LHCN-M2 (cell line): ENCODE data around the gene BUB1B. TPM values are rescaled to one million over a fixed set of nuclear protein-coding genes. Genes with fewer than 3 reads are reported as not detected.
"Not testable (repeated sequence)": the region's sequence is repeated elsewhere in the genome, so short reads cannot be mapped to it uniquely, and the experiment has no call there.

ENCODE experiments used
- DNase-seq: peaks from one replicate; pipeline ENCODE4 v3.0.0-alpha.2; 2012; ENCODE audit warnings: low read depth
- polyA plus RNA-seq: library from polyadenylated mRNA; unstranded; fragments of >200 nt; gene quantifications from one replicate; pipeline ENCODE4 v1.2.1, GENCODE V29; 2012; ENCODE audit warnings: missing spikeins
- total RNA-seq: library from RNA; depleted of rRNA; stranded (reverse); fragments of >200 nt; gene quantifications from 2 replicates; pipeline ENCODE4 v1.2.3, GENCODE V29; 2014; rRNA removed

The BUB1B gene
- 63.2 and 72.7 TPM in 2 replicates for total RNA-seq
- 16.0 TPM for polyA plus RNA-seq

GRCh38 chr15:40160689-40161688, at the start of gene BUB1B:
Gene BUB1B, plus strand, starts transcription at chr15:40161069. Its CDS starts 152 bp downstream, at chr15:40161221.
- peak; percentile 93 for DNase-seq

GRCh38 chr15:40111888-40112287, 49.0 kb upstream of the BUB1B start:
- no peak for DNase-seq

- DNase-seq: no peak
Measured at GRCh38 chr15:40112789-40113188, 48.1 kb upstream of the BUB1B start.

- DNase-seq: no peak
Measured at GRCh38 chr15:40114218-40114617, 46.7 kb upstream of the BUB1B start.

GRCh38 chr15:40115106-40115505, 45.8 kb upstream of the BUB1B start:
- DNase-seq: not testable (repeated sequence)

GRCh38 chr15:40115670-40116093, 45.2 kb upstream of the BUB1B start:
- DNase-seq: no peak

- DNase-seq: no peak
Measured at GRCh38 chr15:40118473-40118872, 42.4 kb upstream of the BUB1B start.

GRCh38 chr15:40121911-40122638, 38.8 kb upstream of the BUB1B start:
- DNase-seq: no peak

GRCh38 chr15:40122989-40123388, 37.9 kb upstream of the BUB1B start:
- DNase-seq: not testable (repeated sequence)

- not testable (repeated sequence) for DNase-seq
Measured at GRCh38 chr15:40123863-40124262, 37.0 kb upstream of the BUB1B start.

GRCh38 chr15:40124333-40124732, 36.5 kb upstream of the BUB1B start:
- DNase-seq: not testable (repeated sequence)

GRCh38 chr15:40124807-40125285, 36.0 kb upstream of the BUB1B start:
- not testable (repeated sequence) for DNase-seq

- DNase-seq: no peak
Measured at GRCh38 chr15:40125950-40126349, 34.9 kb upstream of the BUB1B start.

- no peak for DNase-seq
Measured at GRCh38 chr15:40128766-40129660, 31.9 kb upstream of the BUB1B start.

- DNase-seq: no peak
Measured at GRCh38 chr15:40130118-40130517, 30.8 kb upstream of the BUB1B start.

- DNase-seq: no peak
Measured at GRCh38 chr15:40130799-40131502, 29.9 kb upstream of the BUB1B start.

GRCh38 chr15:40133544-40133943, 27.3 kb upstream of the BUB1B start:
- DNase-seq: no peak

GRCh38 chr15:40134885-40135284, 26.0 kb upstream of the BUB1B start:
- DNase-seq: no peak

- DNase-seq: peak; percentile 43
Measured at GRCh38 chr15:40135846-40136450, 24.9 kb upstream of the BUB1B start.
